Upper lobe of left lung (tissue), 4 donors: ENCODE measurements around the gene PAK6.

Source experiments
- CTCF ChIP-seq, 6 experiments: fragments of 450-650 bp in 4 of 6; fragments of 200-600 bp in 2 of 6; sonication (generic) in 2 of 6; IDR thresholded peaks; one replicate each; pipeline ENCODE4 v1.5.1; 2016 to 2019; ENCODE audit warnings: antibody characterized with exemption in 6 of 6
- EP300 ChIP-seq, 4 donors: sonication (generic); formaldehyde crosslinking; IDR thresholded peaks; one replicate each; pipeline ENCODE4 v1.5.1; 2017; ENCODE audit warnings: antibody characterized with exemption in 4 of 4, control low read depth in 2 of 4
- POLR2A ChIP-seq, 4 donors: fragments of 450-650 bp; IDR thresholded peaks; one replicate each; pipeline ENCODE4 v1.5.1; 2016 to 2017; ENCODE audit warnings: antibody characterized with exemption in 4 of 4, mild to moderate bottlenecking in 2 of 4
- POLR2AphosphoS5 ChIP-seq, 2 donors: sonication (generic); formaldehyde crosslinking; IDR thresholded peaks; one replicate each; pipeline ENCODE4 v1.5.1; 2017; ENCODE audit warnings: antibody characterized with exemption in 2 of 2

GRCh38 chr15:40295877-40296560 is 57.2 kb downstream of the PAK6 start:
- TF ChIP-seq CTCF (IDR thresholded peaks at IDR 0.05): no peak
- no peak for TF ChIP-seq POLR2A (IDR thresholded peaks at IDR 0.05)
- TF ChIP-seq POLR2AphosphoS5 (IDR thresholded peaks at IDR 0.05): no peak
- no peak for TF ChIP-seq EP300 (IDR thresholded peaks at IDR 0.05)
